ENCODE data around the gene ZNF32.

GRCh38 chr10:43676901-43677300 is 28.2 kb upstream of the ZNF32 start:
- TF ChIP-seq POLR2AphosphoS5 (IDR thresholded peaks at IDR 0.05) (no peak), CTCF (IDR thresholded peaks at IDR 0.05; ENCODE audit: poor library complexity, severe bottlenecking) (no peak), REST (IDR thresholded peaks at IDR 0.05; ENCODE audit: borderline replicate concordance) (no peak), TAF1 (IDR thresholded peaks at IDR 0.05; ENCODE audit: low read depth) (no peak), EZH2 (IDR thresholded peaks at IDR 0.05; ENCODE audit: borderline replicate concordance, insufficient read depth, low read length, poor library complexity, severe bottlenecking) (no peak), EP300 (conservative IDR thresholded peaks at IDR 0.05; ENCODE audit: poor library complexity, severe bottlenecking) (no peak), SMC3 (conservative IDR thresholded peaks at IDR 0.05; ENCODE audit: poor library complexity) (no peak), RAD21 (conservative IDR thresholded peaks at IDR 0.05) (no peak), MXI1 (conservative IDR thresholded peaks at IDR 0.05; ENCODE audit: poor library complexity, severe bottlenecking) (no peak)

Data from neural cell (in vitro differentiated cells).